Mucosa of rectum (tissue), 2 donors: ENCODE data around the gene NMNAT1.

ENCODE experiments used
- H3K27ac ChIP-seq, 2 donors: one replicate each; pipeline ENCODE4 v1.7.0; 2013; ENCODE audit warnings: inconsistent platforms in 2 of 2, low read depth in 2 of 2, low read length in 2 of 2
- H3K27me3 ChIP-seq, 2 donors: one replicate each; pipeline ENCODE4 v1.7.0; 2013; ENCODE audit warnings: low read length in 2 of 2; ENCODE audit not compliant: control insufficient read depth in 2 of 2, insufficient read depth in 2 of 2
- H3K36me3 ChIP-seq, 2 donors: one replicate each; pipeline ENCODE4 v1.7.0; 2013; ENCODE audit warnings: low read length in 2 of 2; ENCODE audit not compliant: control insufficient read depth in 2 of 2, insufficient read depth in 2 of 2
- H3K4me1 ChIP-seq, 2 donors: one replicate each; pipeline ENCODE4 v1.7.0; 2013; ENCODE audit warnings: low read length in 2 of 2, mild to moderate bottlenecking in 1 of 2; ENCODE audit not compliant: control insufficient read depth in 2 of 2, insufficient read depth in 2 of 2
- H3K4me3 ChIP-seq, 2 donors: one replicate each; pipeline ENCODE4 v1.7.0; 2013; ENCODE audit warnings: low read length in 2 of 2
- H3K9ac ChIP-seq, 2 donors: one replicate each; pipeline ENCODE4 v1.7.0; 2013; ENCODE audit warnings: low read length in 2 of 2, low read depth in 1 of 2, mild to moderate bottlenecking in 1 of 2
- H3K9me3 ChIP-seq, 2 donors: one replicate each; pipeline ENCODE4 v1.7.0; 2013; ENCODE audit warnings: low read length in 2 of 2; ENCODE audit not compliant: control insufficient read depth in 2 of 2
- donor health status: healthy.
- donor health status: Normal muscosa, but diverticular disease.

NMNAT1 gene

DNA sequence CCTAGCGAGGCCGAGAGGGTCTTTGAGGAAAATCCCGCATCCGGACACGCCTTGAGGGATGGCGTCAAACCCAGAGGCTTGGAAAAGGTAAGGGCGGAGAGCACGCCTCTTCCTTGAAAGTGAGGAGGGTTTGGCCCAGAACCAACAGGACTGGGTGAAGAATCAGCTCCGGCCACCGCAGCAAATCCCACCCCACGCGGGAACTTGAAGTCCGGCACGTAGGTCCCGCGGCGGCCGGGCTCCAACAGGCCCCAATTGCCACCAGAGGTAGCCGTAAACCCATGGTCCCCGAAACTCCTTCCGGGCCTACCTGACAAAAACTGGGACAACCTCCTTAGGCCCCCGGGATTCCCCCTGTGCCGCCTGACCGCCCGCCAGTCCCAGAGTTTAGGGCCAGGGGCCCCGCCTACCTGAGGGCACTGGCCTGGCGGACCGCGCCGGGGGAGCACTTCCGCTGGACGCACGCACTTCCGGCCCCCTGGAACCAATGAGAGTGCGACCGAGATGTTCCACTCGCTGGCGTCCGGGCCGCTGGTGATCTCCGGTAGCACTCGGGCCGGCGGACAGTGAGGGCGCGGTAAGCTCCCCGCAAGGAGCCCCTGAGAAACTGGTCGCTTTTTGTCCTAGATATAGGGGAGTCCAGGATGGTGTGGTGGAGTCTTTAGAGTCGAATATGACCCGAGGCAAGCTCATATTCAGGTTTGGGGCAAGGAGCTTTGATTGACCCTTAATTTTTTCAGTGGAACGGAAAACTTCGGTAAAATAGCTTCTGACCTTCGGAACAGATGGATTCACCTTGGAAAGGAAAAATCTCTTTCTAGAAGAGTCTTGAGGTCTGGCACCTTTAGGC, at the start of gene NMNAT1, which contains the start of gene LZIC:
TSS of gene NMNAT1 (plus strand) at position 537 of the 850 bp plus-strand sequence. CDS start 28,599 bp downstream, outside the sequence.
TSS of gene LZIC (minus strand) at position 453 of the 850 bp plus-strand sequence. CDS start 6,772 bp downstream, outside the sequence.
- Histone ChIP-seq H3K4me3 (peak within 1 kb of the TSS; percentile 73 to 97), H3K9me3 (no peaks in the 10 kb centered on the region), H3K27ac (peak within 1 kb of the TSS; percentile 91 to 97), H3K36me3 (peaks cover 3 to 12% of the 10 kb centered on the region in 2 donors), H3K4me1 (peaks cover 6 to 9% of the 10 kb centered on the region in 2 donors), H3K9ac (peak within 1 kb of the TSS; percentile 80 to 96), H3K27me3 (no peaks in the 10 kb centered on the region)

DNA sequence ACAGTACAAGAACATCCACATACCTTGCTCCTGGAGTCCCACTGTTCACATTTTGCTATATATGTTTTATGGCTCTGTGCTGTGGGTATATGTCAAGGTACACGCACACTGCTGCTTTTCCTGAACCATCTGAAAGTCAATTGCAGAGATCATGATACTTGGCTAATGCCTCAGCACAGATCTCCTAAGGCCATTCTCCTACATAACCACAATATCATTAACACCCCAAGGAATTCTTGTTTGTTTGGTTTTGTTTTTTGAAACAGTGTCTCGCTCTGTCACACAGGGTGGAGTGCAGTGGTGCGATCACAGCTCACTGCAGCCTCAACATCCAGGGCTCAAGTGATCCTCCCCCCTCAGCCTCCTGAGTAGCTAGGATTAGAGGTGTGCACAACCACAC, 49.2 kb upstream of the NMNAT1 start:
- H3K9ac ChIP-seq, result no peak overlapping the region
- peaks cover 0 to 4% of the 10 kb centered on the region in 2 donors for H3K36me3 ChIP-seq
- H3K4me1 ChIP-seq, result peaks cover 2 to 5% of the 10 kb centered on the region in 2 donors
- H3K27ac ChIP-seq, result peak overlapping the region in 1 of 2 donors; percentile 2
- no peaks in the 10 kb centered on the region for H3K27me3 ChIP-seq
- no peak overlapping the region for H3K4me3 ChIP-seq
- H3K9me3 ChIP-seq, result no peaks in the 10 kb centered on the region

DNA sequence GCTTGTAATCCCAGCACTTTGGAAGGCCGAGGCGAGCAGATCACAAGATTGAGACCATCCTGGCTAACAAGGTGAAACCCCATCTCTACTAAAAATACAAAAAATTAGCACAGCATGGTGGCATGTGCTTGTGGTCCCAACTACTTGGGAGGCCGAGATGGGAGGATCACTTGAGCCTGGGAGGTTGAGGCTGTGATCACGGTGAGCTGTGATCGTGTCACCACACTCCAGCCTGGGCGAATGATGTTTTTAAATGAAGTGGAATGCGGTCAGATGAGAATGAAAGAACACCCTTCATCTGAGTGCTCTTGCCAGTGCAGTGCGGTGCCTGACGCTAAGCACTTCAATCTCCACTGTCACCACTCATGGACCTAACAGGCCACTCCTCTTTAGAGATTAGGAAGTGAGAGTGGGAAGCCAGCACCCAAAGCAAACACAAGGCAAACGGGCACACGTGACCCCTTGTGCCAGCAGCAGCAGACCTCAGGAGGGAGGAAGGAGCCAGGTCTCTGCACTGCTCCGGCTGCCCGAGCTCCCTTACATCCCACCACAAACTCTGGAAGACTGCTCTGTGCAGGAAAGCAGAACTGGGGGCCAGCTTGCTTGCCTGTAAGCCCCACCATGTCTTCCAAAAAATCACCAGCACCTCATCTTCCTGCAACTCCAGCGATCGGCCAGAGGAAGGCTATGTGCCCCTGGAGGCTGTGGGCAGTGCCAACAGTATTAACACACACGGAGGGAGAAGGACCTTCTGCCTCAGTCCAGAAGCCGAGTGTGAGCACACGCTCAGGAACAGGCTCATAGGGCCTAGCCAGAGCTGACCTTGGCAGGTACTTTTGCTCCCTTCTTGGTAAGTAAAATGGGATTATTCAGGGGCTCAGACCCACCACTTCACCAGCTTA, 42.9 kb upstream of the NMNAT1 start:
- H3K4me3 ChIP-seq, result peak overlapping the region; percentile 48 to 50
- no peaks in the 10 kb centered on the region for H3K27me3 ChIP-seq
- H3K4me1 ChIP-seq, result peaks cover 20 to 21% of the 10 kb centered on the region in 2 donors
- peak overlapping the region; percentile 71 to 74 for H3K27ac ChIP-seq
- H3K9ac ChIP-seq, result peak overlapping the region; percentile 54 to 68
- H3K9me3 ChIP-seq, result no peaks in the 10 kb centered on the region
- no peaks in the 10 kb centered on the region for H3K36me3 ChIP-seq

DNA sequence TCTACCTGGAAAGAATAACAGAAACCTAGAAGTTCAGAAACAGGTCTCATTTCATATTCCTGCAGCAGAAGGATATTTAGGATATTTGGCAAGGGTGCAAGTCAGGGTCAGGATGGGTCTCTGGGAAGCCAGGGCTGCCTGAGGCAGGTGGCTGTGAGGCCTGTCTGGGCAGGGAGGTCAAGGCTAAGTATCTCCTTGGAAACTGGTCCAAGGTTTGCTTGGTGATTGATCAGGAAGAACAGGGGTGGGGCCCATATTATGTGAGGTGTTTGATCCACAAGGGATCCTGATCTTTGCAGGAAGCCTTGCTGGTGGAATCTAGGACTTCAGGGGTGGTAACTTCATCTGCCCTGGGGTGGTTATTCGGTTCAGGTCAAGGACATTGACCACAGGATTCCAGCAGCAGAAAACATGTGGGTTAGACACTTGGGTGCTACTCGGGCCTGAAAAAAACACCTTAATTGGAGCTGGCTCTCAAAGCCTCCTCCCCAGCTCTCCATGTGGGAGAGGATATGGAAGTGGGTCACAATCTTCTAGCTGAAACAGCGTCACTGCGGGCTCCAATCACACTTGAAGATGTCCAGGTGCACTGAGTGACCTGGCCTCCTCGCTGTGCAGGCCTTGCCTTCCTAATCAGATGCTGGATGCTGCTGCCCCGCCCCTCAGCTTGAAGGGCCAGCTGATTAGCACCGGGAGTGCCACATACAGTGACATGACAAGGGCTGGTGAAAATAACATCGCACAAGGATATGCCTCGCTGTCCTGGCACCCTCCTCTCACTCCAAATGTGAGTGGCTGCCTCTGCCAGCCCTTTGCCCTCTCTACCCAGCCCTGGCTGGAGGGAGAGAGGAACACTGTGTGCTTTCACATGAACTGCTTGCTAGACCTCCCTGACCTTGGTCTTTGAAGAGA, 41.9 kb upstream of the NMNAT1 start:
- peak overlapping the region in 1 of 2 donors; percentile 68 for H3K9ac ChIP-seq
- H3K27ac ChIP-seq, result peak overlapping the region; percentile 71 to 74
- H3K4me3 ChIP-seq, result no peak overlapping the region
- H3K4me1 ChIP-seq, result peaks cover 20 to 21% of the 10 kb centered on the region in 2 donors
- H3K9me3 ChIP-seq, result no peaks in the 10 kb centered on the region
- no peaks in the 10 kb centered on the region for H3K36me3 ChIP-seq
- no peaks in the 10 kb centered on the region for H3K27me3 ChIP-seq

DNA sequence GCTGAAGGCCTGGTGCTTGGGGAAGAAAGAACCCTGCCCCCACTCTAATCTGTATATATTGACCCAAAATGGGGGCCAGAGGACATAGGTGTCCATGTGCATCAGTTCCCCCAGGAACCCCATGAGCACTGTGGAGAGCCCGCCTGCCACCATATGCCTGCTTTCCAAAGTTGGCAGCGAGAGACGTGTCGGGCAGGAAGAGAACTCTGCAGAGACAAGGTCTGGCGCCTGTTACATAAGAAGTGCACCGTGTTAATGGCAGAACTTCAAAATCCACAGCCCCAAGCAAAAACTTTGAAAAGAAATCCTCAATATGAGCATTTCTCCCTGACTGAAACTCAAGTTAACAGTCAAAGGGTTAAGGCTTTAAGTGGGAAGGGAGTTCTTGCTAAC, 41.2 kb upstream of the NMNAT1 start:
- Histone ChIP-seq H3K27ac (no peak overlapping the region), H3K9me3 (no peaks in the 10 kb centered on the region), H3K36me3 (no peaks in the 10 kb centered on the region), H3K27me3 (no peaks in the 10 kb centered on the region), H3K9ac (peak overlapping the region in 1 of 2 donors; percentile 18), H3K4me3 (no peak overlapping the region), H3K4me1 (peaks cover 20 to 21% of the 10 kb centered on the region in 2 donors)

DNA sequence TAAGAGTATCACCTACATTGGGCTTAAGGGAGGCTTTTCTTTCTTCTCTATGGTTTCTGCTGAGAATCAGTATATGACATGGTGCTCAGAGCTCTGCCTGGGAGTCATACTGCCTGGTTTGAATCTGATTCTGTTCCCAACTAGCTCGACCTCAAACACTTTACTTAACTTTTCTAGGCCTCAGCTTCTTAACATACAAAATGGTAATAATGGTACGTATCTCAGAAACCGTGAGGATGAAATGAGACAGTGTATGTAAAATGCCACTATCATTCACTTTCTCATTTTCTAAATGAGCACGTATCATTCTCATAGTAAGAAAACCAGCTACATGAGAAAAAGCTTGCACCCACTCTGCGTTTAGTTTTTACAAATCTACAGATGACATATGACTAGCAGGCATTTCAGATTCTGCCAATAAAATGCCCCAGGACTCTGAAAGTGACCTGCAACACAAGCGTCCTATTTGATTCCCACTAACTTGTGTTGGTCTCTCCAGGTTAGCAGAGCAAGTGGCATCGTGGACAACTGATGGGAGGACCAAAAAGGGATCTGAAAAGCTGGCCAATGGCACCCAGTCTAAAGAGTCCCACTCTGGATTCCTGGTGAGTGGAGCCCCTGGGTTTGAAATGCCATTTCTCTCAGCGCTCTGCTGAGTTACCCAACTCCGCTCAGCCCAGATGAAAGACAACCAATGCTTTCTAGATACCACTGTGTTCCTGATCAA, 39.3 kb upstream of the NMNAT1 start:
- Histone ChIP-seq H3K27ac (no peak overlapping the region), H3K4me3 (no peak overlapping the region), H3K4me1 (peaks cover 24% of the 10 kb centered on the region in 2 donors), H3K36me3 (no peaks in the 10 kb centered on the region), H3K27me3 (no peaks in the 10 kb centered on the region), H3K9ac (no peak overlapping the region), H3K9me3 (no peaks in the 10 kb centered on the region)

DNA sequence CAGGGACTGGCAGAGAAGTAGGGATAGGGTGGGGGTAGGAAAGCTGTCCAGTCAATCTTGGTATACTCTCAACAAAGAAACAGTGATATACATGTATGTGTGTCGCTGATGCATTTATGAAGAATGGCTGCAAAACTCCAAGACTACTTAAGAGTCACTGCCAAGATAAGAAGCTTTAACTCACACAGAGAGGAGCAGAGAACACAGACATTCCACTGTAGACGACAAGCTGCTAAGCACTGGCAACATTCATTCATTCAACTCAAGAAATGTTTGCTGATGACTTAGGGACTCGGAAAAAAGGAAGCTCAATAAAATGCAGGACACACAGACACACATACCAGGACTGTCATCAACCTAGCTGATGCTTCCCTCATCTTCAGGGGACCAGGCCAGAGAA, 38.7 kb upstream of the NMNAT1 start:
- H3K9ac ChIP-seq, result no peak overlapping the region
- no peaks in the 10 kb centered on the region for H3K27me3 ChIP-seq
- no peaks in the 10 kb centered on the region for H3K9me3 ChIP-seq
- peaks cover 29 to 30% of the 10 kb centered on the region in 2 donors for H3K4me1 ChIP-seq
- no peak overlapping the region for H3K4me3 ChIP-seq
- H3K36me3 ChIP-seq, result no peaks in the 10 kb centered on the region
- H3K27ac ChIP-seq, result no peak overlapping the region

DNA sequence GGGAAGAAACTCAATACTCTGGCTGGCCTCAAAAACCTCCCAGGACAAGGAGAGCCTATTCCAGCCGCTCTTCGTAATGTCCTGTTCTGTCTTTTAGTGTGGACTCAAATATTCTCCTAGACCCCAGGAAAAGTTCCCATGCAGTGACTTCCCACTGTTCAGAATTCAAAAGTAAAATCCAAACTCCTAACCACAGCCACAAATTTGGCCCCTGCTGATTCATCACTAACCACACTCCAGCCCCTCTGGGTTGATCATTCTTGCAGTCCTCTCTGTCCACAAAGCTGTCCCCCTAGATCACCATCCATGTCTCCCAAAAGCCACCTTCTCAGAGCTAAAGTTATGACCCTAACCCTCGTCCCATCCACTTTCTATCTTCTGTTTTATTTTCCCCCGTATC, 38.3 kb upstream of the NMNAT1 start:
- H3K9me3 ChIP-seq, result no peaks in the 10 kb centered on the region
- no peak overlapping the region for H3K4me3 ChIP-seq
- no peaks in the 10 kb centered on the region for H3K27me3 ChIP-seq
- H3K4me1 ChIP-seq, result peaks cover 28% of the 10 kb centered on the region in 2 donors
- H3K27ac ChIP-seq, result no peak overlapping the region
- no peak overlapping the region for H3K9ac ChIP-seq
- no peaks in the 10 kb centered on the region for H3K36me3 ChIP-seq

DNA sequence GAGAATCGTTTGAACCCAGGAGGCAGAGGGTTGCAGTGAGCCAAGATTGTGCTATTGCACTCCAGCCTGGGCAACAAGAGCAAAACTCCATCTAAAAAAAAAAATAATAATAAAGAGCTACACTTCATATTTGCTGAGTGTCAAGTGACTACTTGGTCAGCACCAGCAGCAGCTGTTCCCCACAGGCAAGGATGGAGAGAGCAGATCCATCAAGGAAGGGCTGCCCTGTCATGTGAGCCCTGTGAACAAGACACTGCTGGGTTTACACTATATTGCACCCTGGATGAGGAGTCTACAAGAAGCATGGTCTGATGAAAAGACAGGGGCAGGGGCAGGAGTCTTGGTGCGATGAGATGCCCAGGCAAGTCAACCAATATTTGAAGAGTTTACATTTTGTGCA, 36.8 kb upstream of the NMNAT1 start:
- no peaks in the 10 kb centered on the region for H3K27me3 ChIP-seq
- no peaks in the 10 kb centered on the region for H3K36me3 ChIP-seq
- peaks cover 21 to 22% of the 10 kb centered on the region in 2 donors for H3K4me1 ChIP-seq
- no peak overlapping the region for H3K4me3 ChIP-seq
- no peaks in the 10 kb centered on the region for H3K9me3 ChIP-seq
- no peak overlapping the region for H3K27ac ChIP-seq
- no peak overlapping the region for H3K9ac ChIP-seq
